Keratinocyte (primary cell): ENCODE measurements around the gene TMPRSS11D.

ENCODE experiments used
- EZH2 ChIP-seq: IDR thresholded peaks from one replicate; pipeline ENCODE4 v1.6.1; 2012; ENCODE audit warnings: inconsistent platforms, mild to moderate bottlenecking, low read length, moderate library complexity
- TF ChIP-seq, protein P1 (sequence below), 3 experiments: IDR thresholded peaks in 1 of 3; conservative IDR thresholded peaks in 1 of 3; optimal IDR thresholded peaks in 1 of 3; 2 replicates in 2 of 3; 3 replicates in 1 of 3; pipeline versions ENCODE3 to v1.5.1; 2011; ENCODE audit warnings: low read length in 3 of 3, mild to moderate bottlenecking in 3 of 3, moderate library complexity in 2 of 3, control low read depth in 1 of 3, inconsistent platforms in 1 of 3; ENCODE audit not compliant: insufficient read depth in 2 of 3; ENCODE audit errors: extremely low read depth in 1 of 3

- TF ChIP-seq, protein P1, sequence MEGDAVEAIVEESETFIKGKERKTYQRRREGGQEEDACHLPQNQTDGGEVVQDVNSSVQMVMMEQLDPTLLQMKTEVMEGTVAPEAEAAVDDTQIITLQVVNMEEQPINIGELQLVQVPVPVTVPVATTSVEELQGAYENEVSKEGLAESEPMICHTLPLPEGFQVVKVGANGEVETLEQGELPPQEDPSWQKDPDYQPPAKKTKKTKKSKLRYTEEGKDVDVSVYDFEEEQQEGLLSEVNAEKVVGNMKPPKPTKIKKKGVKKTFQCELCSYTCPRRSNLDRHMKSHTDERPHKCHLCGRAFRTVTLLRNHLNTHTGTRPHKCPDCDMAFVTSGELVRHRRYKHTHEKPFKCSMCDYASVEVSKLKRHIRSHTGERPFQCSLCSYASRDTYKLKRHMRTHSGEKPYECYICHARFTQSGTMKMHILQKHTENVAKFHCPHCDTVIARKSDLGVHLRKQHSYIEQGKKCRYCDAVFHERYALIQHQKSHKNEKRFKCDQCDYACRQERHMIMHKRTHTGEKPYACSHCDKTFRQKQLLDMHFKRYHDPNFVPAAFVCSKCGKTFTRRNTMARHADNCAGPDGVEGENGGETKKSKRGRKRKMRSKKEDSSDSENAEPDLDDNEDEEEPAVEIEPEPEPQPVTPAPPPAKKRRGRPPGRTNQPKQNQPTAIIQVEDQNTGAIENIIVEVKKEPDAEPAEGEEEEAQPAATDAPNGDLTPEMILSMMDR (optimal IDR thresholded peaks at IDR 0.05 in 1 of 3, IDR thresholded peaks at IDR 0.05 in 1 of 3, conservative IDR thresholded peaks at IDR 0.05 in 1 of 3; ENCODE audit: extremely low read depth in 1 of 3, insufficient read depth in 2 of 3, low read length in 3 of 3) = no peak
- TF ChIP-seq EZH2 = no peak
Observed at GRCh38 chr4:67853336-67853735, 30.5 kb downstream of the TMPRSS11D start.
